Measurements from ENCODE around the gene SLC34A1. TPM values are rescaled to one million over a fixed set of nuclear protein-coding genes. Genes with fewer than 3 reads are reported as not detected.
A peak's percentile ranks its signal among the peaks of the same experiment; 100 is the strongest.

The SLC34A1 gene
- total and polyA plus RNA-seq, 2 of the 4 experiments (the other 2 are of a cell fraction), result not detected

GRCh38 chr5:177427211-177427822 lies 43.1 kb downstream of the SLC34A1 start:
- no TSS peak for BruUV-seq (replicated peaks)
- DNase-seq, result no peak
- peak overlapping the region; percentile 37 for H3K4ac ChIP-seq (ENCODE audit: low read depth, low read length)
- peak overlapping the region; percentile 64 for H3K27ac ChIP-seq (ENCODE audit: insufficient read depth, low read length)
- TF ChIP-seq MAFK (IDR thresholded peaks at IDR 0.05; ENCODE audit: low read depth, low read length) (no peak), POLR2A (IDR thresholded peaks at IDR 0.05; ENCODE audit: low read depth, low read length) (no peak), BHLHE40 (IDR thresholded peaks at IDR 0.05; ENCODE audit: low read depth, low read length) (no peak), MXI1 (IDR thresholded peaks at IDR 0.05; ENCODE audit: borderline replicate concordance, low read depth, low read length) (no peak), USF2 (IDR thresholded peaks at IDR 0.05; ENCODE audit: low read depth, low read length) (no peak), SMC3 (IDR thresholded peaks at IDR 0.05; ENCODE audit: low read depth, low read length) (no peak), MAZ (IDR thresholded peaks at IDR 0.05; ENCODE audit: borderline replicate concordance, low read depth, low read length) (no peak), CEBPB (IDR thresholded peaks at IDR 0.05; ENCODE audit: low read depth, low read length) (no peak), RCOR1 (IDR thresholded peaks at IDR 0.05; ENCODE audit: insufficient replicate concordance, low read length) (no peak)
- WGBS, 2 experiments (ENCODE audit: extremely low coverage in 2 of 2, insufficient read length in 1 of 2), result 40% methylated on average over 2 of the region's 11 CpGs; no CpG with 5 or more reads in 1 of the 2 experiments
- peak overlapping the region; percentile 7 for H3K56ac ChIP-seq (ENCODE audit: extremely low read depth, insufficient read depth, low read length)
- peaks cover 3% of the 10 kb centered on the region; the same call in 1 of the 2 replicates for H3K36me3 ChIP-seq (ENCODE audit: control insufficient read depth, insufficient read depth, low read length)
- H3K9me3 ChIP-seq (ENCODE audit: control insufficient read depth, insufficient read depth, low read length), result no peaks in the 10 kb centered on the region
- H4K20me1 ChIP-seq (ENCODE audit: insufficient read depth, low read length), result peaks cover 29% of the 10 kb centered on the region
- H2BK20ac ChIP-seq (ENCODE audit: low read depth, low read length), result no peak overlapping the region
- no peak overlapping the region for H2BK15ac ChIP-seq (ENCODE audit: low read depth, low read length)
- peak overlapping the region; percentile 89; the same call in 1 of the 2 replicates for H3K23ac ChIP-seq (ENCODE audit: low read depth, low read length)
- intact Hi-C loops (cut with micrococcal nuclease), result no loop called here
- H3K27me3 ChIP-seq (ENCODE audit: control insufficient read depth, insufficient read depth, low read length), result no peaks in the 10 kb centered on the region
- ChIA-PET CTCF (interaction anchor here (1.3 to 3.1 kb wide), 3 partner anchors 13 to 37 kb away, joined by 3 to 13 read pairs (median 4); no protein-coding TSS in a partner anchor), POLR2A (ENCODE audit: unreplicated experiment) (interaction anchor here (0.9 kb wide), 1 partner anchor 42 kb away, joined by 3 read pairs; no protein-coding TSS in a partner anchor)
- H3K9me1 ChIP-seq (ENCODE audit: insufficient read depth, low read length), result peaks cover 15% of the 10 kb centered on the region
- H3K9ac ChIP-seq (ENCODE audit: low read depth, low read length), result peak overlapping the region; percentile 64
- H2AFZ ChIP-seq (replicated peaks; ENCODE audit: low read length, poor library complexity), result peak overlapping the region; percentile 85
- H4K91ac ChIP-seq (ENCODE audit: insufficient read depth, low read depth, low read length), result peak overlapping the region; percentile 48
- H2BK120ac ChIP-seq (ENCODE audit: low read depth, low read length), result no peak overlapping the region
- peaks cover 13% of the 10 kb centered on the region for H3K4me1 ChIP-seq (ENCODE audit: control insufficient read depth, insufficient read depth, low read length)
- no peak for ATAC-seq (ENCODE audit: low read depth)
- in situ Hi-C loops (cut with MboI; ENCODE audit: low sequenced_read_pairs), result no loop called here
- H3K14ac ChIP-seq (replicated peaks; ENCODE audit: low read depth, low read length), result peak overlapping the region; percentile 0
- peak overlapping the region; percentile 86 for H2AK9ac ChIP-seq (replicated peaks; ENCODE audit: low read depth, low read length, poor library complexity)
- H3K4me2 ChIP-seq (ENCODE audit: low read depth, low read length), result peak overlapping the region; percentile 90
- peak overlapping the region; percentile 51 for H2BK5ac ChIP-seq (ENCODE audit: low read depth, low read length, poor library complexity, severe bottlenecking)
- peak overlapping the region; percentile 81 for H3K4me3 ChIP-seq (ENCODE audit: insufficient read depth, low read depth, low read length)
- no peak overlapping the region for H3K18ac ChIP-seq (ENCODE audit: low read depth, low read length)
- peaks cover 13 to 49% of the 10 kb centered on the region in 2 experiments for H3K79me1 ChIP-seq (ENCODE audit: low read depth in 1 of 2, low read length in 2 of 2)
- H2AK5ac ChIP-seq (ENCODE audit: low read depth, low read length), result peak overlapping the region; percentile 90
- dilution Hi-C loops (cut with HindIII; ENCODE audit: low sequenced_read_pairs, unreplicated experiment), result no loop called here
- H4K5ac ChIP-seq (ENCODE audit: low read depth, low read length), result no peak overlapping the region
- H4K8ac ChIP-seq (ENCODE audit: low read depth in 2 of 2, low read length in 2 of 2), result peak overlapping the region in 1 of 2 experiments; percentile 38; a peak in 2 of 4 replicates

Measured in IMR-90 (cell line).